Left lung (tissue), 10 donors: ENCODE data around the gene PAK5. TPM values are rescaled to one million over a fixed set of nuclear protein-coding genes. Genes with fewer than 3 reads are reported as not detected.

Experiments
- ATAC-seq: fragments of 200-7000 bp; cut with Tn5 transposase; one replicate; pipeline ENCODE4 v1.9.1; 2020; ENCODE audit warnings: moderate library complexity
- DNase-seq, 4 donors: peaks; one replicate each; pipeline ENCODE4 v3.0.0-alpha.2; 2013 to 2020
- H3K27ac ChIP-seq, 2 donors: fragments of 200-600 bp; sonication (generic) in 1 of 2; one replicate each; pipeline versions ENCODE4 v1.5.0 to v1.8.0; 2020 to 2021
- H3K27me3 ChIP-seq, 2 donors: fragments of 200-600 bp; sonication (generic) in 1 of 2; one replicate each; pipeline versions ENCODE4 v1.5.0 to v1.8.0; 2020 to 2021
- H3K36me3 ChIP-seq, 2 donors: fragments of 200-600 bp; sonication (generic) in 1 of 2; one replicate each; pipeline versions ENCODE4 v1.5.0 to v1.8.0; 2020 to 2021
- H3K4me1 ChIP-seq, 2 donors: fragments of 200-600 bp; one replicate each; pipeline ENCODE4 v1.8.0; 2021
- H3K4me3 ChIP-seq, 2 donors: fragments of 200-600 bp; sonication (generic) in 1 of 2; one replicate each; pipeline versions ENCODE4 v1.5.0 to v1.8.0; 2020 to 2021; ENCODE audit warnings: mild to moderate bottlenecking in 1 of 2
- H3K9me3 ChIP-seq, 2 donors: fragments of 200-600 bp; sonication (generic) in 1 of 2; one replicate each; pipeline versions ENCODE4 v1.5.0 to v1.8.0; 2020 to 2021
- intact Hi-C, 2 donors: fragments of 100-400 bp; cut with DNase I; formaldehyde crosslinking; loops; one replicate each; pipeline versions ENCODE4 v1.11.2 to v1.14.2; 2022
- polyA plus RNA-seq, 6 donors: library from polyadenylated mRNA; unstranded; fragments of 120-200 nt; gene quantifications; one replicate each; pipeline ENCODE4 v1.2.1, GENCODE V29; 2013; ENCODE audit not compliant: insufficient read length in 6 of 6
- total RNA-seq, 2 donors: library from RNA; stranded (reverse); fragmentation: NEBNext Ultra II Directional; extraction: Animal tissue kit (Norgen Biotek cat#: 25700); gene quantifications; one replicate each; pipeline ENCODE4 v1.2.1, GENCODE V29; 2021
- TF ChIP-seq, protein P1 (sequence below), 2 donors: fragments of 200-600 bp; sonication (generic) in 1 of 2; IDR thresholded peaks; one replicate each; pipeline versions ENCODE4 v1.5.0 to v1.8.0; 2021; ENCODE audit warnings: antibody characterized with exemption in 2 of 2
- donor health status: DM: no; HTN: yes; CAD: no.
- donor health status: DM: no; HTN: no; CAD: no.

PAK5 gene
- total and polyA plus RNA-seq, 8 donors, result 0.15 to 0.46 (median 0.38) TPM; not detected in 1

DNA sequence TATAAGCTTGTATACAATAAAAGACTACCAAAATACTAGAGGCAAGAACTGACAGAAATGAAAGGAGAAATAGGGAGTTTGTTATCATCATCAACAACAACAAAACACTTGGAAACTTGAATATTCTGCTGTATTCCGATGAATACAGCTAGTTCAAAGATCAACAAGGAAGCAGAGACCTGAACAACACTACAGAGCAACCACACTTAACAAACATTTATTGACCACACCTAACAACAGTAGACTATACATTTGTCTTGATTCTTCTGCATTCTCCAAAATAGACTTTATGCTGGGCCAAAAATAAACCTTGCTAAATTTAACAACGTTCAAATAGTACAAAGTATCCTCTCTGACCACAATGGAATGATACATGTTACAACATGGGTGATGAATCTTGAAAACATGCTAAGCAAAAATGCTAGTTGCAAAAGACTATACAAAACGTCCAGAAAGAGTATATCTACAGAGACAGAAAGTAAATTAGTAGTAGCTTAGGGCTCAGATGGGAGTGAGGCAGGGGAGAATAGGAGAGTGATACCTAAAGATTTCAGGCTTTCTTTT lies 39.1 kb upstream of the PAK5 start:
- no peak overlapping the region for H3K27ac ChIP-seq
- no peak for DNase-seq
- H3K9me3 ChIP-seq, result peaks cover 0 to 3% of the 10 kb centered on the region in 2 donors
- TF ChIP-seq, protein P1, sequence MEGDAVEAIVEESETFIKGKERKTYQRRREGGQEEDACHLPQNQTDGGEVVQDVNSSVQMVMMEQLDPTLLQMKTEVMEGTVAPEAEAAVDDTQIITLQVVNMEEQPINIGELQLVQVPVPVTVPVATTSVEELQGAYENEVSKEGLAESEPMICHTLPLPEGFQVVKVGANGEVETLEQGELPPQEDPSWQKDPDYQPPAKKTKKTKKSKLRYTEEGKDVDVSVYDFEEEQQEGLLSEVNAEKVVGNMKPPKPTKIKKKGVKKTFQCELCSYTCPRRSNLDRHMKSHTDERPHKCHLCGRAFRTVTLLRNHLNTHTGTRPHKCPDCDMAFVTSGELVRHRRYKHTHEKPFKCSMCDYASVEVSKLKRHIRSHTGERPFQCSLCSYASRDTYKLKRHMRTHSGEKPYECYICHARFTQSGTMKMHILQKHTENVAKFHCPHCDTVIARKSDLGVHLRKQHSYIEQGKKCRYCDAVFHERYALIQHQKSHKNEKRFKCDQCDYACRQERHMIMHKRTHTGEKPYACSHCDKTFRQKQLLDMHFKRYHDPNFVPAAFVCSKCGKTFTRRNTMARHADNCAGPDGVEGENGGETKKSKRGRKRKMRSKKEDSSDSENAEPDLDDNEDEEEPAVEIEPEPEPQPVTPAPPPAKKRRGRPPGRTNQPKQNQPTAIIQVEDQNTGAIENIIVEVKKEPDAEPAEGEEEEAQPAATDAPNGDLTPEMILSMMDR (IDR thresholded peaks at IDR 0.05), result no peak
- no peaks in the 10 kb centered on the region for H3K36me3 ChIP-seq
- H3K4me1 ChIP-seq, result no peaks in the 10 kb centered on the region
- no peaks in the 10 kb centered on the region for H3K27me3 ChIP-seq
- H3K4me3 ChIP-seq, result no peak overlapping the region
- no peak for ATAC-seq
- intact Hi-C loops, result no loop called here

DNA sequence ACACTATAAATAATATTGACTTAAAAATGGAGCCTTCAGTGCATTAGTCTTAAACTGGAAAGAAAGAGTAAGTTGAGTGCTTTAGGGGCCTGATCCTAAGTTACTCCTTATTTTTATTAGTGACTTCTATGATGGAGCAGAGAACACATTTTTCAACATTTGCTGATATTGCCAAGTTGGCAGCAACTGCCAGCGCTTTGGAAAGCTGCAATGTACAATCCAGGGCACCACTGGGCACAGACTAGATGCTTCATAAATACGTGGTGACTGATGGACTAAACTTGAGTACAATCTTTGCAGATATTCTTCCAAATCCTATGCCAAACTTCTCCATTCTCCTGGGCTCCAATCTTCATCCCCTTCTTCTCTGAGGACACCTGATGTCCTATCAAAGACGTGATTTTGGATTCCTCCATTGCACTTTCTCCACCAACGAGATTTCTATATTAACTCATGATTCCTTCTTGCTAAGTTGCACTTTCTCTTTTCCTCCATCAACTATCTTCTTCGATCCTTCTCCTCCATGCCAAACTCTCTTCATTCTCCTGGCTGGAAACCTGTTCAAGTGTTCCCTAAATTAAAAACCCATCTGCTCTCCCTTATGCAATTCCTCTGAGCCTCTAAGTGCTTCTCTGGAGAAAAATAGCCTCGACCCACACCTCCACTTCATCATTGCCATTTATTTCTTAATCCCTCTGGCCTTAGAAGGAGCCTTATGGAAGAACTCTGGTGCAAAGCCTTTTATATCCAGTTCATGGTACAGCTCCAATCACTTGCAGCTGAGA lies 28.5 kb upstream of the PAK5 start:
- DNase-seq, result no peak
- TF ChIP-seq, protein P1 (IDR thresholded peaks at IDR 0.05), result no peak

DNA sequence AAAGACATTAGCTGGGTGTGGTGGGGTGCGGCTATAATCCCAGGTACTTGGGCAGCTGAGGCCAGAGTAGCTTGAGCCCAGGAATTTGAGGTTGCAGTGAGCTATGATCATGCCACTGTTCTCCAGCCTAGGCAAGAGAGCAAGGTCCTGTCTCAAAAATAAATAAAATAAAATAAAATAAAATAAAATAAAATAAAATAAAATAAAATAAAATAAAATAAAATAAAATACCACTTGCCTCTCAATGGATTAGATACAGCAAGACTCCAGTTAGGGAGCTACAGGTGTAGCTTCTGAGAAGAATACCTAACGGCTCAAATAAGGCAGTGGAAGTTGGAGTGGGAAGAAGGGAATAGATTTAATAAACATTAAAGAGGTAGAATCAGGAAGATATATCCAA lies 13.7 kb upstream of the PAK5 start:
- Histone ChIP-seq H3K9me3 (no peaks in the 10 kb centered on the region), H3K27ac (no peak overlapping the region), H3K4me1 (no peaks in the 10 kb centered on the region), H3K27me3 (no peaks in the 10 kb centered on the region), H3K36me3 (no peaks in the 10 kb centered on the region), H3K4me3 (no peak overlapping the region)
- no peak for DNase-seq
- intact Hi-C loops, result no loop called here
- ATAC-seq, result no peak
- TF ChIP-seq, protein P1 (IDR thresholded peaks at IDR 0.05), result no peak

More for the DNA sequence above, 28.5 kb upstream of the PAK5 start:
- intact Hi-C loops, result no loop called here
- H3K36me3 ChIP-seq, result no peaks in the 10 kb centered on the region
- no peaks in the 10 kb centered on the region for H3K4me1 ChIP-seq
- H3K4me3 ChIP-seq, result no peak overlapping the region
- no peak overlapping the region for H3K27ac ChIP-seq
- no peaks in the 10 kb centered on the region for H3K9me3 ChIP-seq
- ATAC-seq, result no peak
- no peaks in the 10 kb centered on the region for H3K27me3 ChIP-seq

DNA sequence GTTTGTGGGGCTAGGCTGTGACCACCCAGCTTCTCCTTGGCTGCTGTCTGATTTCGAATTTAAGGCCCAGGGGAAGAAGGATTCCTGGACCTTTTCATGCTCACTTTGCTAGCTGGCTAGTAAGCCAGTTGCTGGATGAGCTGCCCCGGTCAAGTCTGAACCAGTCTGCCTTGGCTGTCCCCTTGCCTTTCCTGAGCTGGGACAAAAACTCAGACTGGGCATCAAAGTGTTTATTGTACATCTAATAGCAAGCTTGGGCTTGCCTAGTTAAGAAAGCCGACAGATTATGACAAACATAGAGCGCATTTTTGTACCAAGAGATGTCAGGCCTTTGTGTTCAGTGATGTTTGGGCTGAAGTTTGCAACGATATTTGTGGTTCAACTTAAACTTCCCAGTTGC lies 750 bp upstream of the PAK5 start:
- Histone ChIP-seq H3K9me3 (peaks cover 0 to 10% of the 10 kb centered on the region in 2 donors), H3K4me3 (no peak overlapping the region), H3K36me3 (no peaks in the 10 kb centered on the region), H3K4me1 (no peaks in the 10 kb centered on the region), H3K27ac (no peak overlapping the region), H3K27me3 (peaks cover 7 to 50% of the 10 kb centered on the region in 2 donors)
- DNase-seq (no peak), ATAC-seq (no peak)
- TF ChIP-seq, protein P1 (IDR thresholded peaks at IDR 0.05), result no peak
- intact Hi-C loops, result no loop called here

DNA sequence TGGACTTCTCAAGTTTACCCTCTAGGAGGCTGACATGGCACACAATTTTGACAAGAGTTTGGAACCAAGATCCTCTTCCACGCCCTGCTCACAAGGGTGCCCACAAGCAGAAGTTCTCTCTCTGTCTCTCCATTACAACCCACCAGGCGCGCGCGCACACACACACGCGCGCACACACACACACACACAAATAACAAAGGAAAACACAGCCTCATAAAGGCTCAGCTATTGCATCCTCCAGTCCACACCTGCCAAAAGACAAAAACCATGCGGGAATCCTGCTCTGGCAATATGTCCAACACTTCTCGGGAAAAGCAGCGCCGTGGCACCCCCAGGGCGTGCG lies 870 bp downstream of the PAK5 start:
- Histone ChIP-seq H3K27ac (no peak overlapping the region), H3K36me3 (no peaks in the 10 kb centered on the region), H3K4me3 (peak overlapping the region in 1 of 2 donors; percentile 21), H3K9me3 (peaks cover 0 to 10% of the 10 kb centered on the region in 2 donors), H3K4me1 (no peaks in the 10 kb centered on the region), H3K27me3 (peaks cover 7 to 50% of the 10 kb centered on the region in 2 donors)
- TF ChIP-seq, protein P1 (IDR thresholded peaks at IDR 0.05), result no peak
- ATAC-seq (peak; percentile 10), DNase-seq (no peak)
- intact Hi-C loops, result no loop called here
